ENCODE data around the gene CYP39A1.

The CYP39A1 gene

GRCh38 chr6:46667377-46667776 is 14.8 kb upstream of the CYP39A1 start:
- Histone ChIP-seq H2AFZ (ENCODE audit: low read length) (no peak overlapping the region), H3K79me2 (ENCODE audit: insufficient read depth, low read length) (no peaks in the 10 kb centered on the region), H3K36me3 (ENCODE audit: insufficient read depth, low read length) (peaks cover 84% of the 10 kb centered on the region), H3K4me3 (ENCODE audit: low read depth, low read length, poor library complexity, severe bottlenecking) (no peak overlapping the region), H3K9me2 (ENCODE audit: low read depth, low read length) (no peaks in the 10 kb centered on the region), H3K27ac (ENCODE audit: low read depth, low read length, poor library complexity, severe bottlenecking) (no peak overlapping the region), H3K9me3 (ENCODE audit: low read length) (no peaks in the 10 kb centered on the region), H3K9ac (ENCODE audit: low read length) (no peak overlapping the region), H3K27me3 (ENCODE audit: insufficient read depth, low read length) (no peaks in the 10 kb centered on the region), H3K4me1 (ENCODE audit: insufficient read depth, low read length, severe bottlenecking) (no peaks in the 10 kb centered on the region), H3K4me2 (ENCODE audit: low read length) (no peak overlapping the region), H3F3A (ENCODE audit: insufficient read depth, low read length) (no peaks in the 10 kb centered on the region), H4K20me1 (ENCODE audit: insufficient read depth, low read length) (no peaks in the 10 kb centered on the region)
- no peak for TF ChIP-seq EZH2 (IDR thresholded peaks at IDR 0.05; ENCODE audit: borderline replicate concordance, low read length)
- TF ChIP-seq, protein P1, sequence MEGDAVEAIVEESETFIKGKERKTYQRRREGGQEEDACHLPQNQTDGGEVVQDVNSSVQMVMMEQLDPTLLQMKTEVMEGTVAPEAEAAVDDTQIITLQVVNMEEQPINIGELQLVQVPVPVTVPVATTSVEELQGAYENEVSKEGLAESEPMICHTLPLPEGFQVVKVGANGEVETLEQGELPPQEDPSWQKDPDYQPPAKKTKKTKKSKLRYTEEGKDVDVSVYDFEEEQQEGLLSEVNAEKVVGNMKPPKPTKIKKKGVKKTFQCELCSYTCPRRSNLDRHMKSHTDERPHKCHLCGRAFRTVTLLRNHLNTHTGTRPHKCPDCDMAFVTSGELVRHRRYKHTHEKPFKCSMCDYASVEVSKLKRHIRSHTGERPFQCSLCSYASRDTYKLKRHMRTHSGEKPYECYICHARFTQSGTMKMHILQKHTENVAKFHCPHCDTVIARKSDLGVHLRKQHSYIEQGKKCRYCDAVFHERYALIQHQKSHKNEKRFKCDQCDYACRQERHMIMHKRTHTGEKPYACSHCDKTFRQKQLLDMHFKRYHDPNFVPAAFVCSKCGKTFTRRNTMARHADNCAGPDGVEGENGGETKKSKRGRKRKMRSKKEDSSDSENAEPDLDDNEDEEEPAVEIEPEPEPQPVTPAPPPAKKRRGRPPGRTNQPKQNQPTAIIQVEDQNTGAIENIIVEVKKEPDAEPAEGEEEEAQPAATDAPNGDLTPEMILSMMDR (IDR thresholded peaks at IDR 0.05; ENCODE audit: low read length) = no peak

GRCh38 chr6:46661483-46661882 is 8.9 kb upstream of the CYP39A1 start:
- no peaks in the 10 kb centered on the region for H3K4me1 ChIP-seq (ENCODE audit: insufficient read depth, low read length, severe bottlenecking)
- H2AFZ ChIP-seq (ENCODE audit: low read length) = no peak overlapping the region
- TF ChIP-seq EZH2 (IDR thresholded peaks at IDR 0.05; ENCODE audit: borderline replicate concordance, low read length) = no peak
- TF ChIP-seq, protein P1 (IDR thresholded peaks at IDR 0.05; ENCODE audit: low read length) = no peak
- no peaks in the 10 kb centered on the region for H4K20me1 ChIP-seq (ENCODE audit: insufficient read depth, low read length)
- no peaks in the 10 kb centered on the region for H3K9me2 ChIP-seq (ENCODE audit: low read depth, low read length)
- H3K4me3 ChIP-seq (ENCODE audit: low read depth, low read length, poor library complexity, severe bottlenecking) = no peak overlapping the region
- no peaks in the 10 kb centered on the region for H3F3A ChIP-seq (ENCODE audit: insufficient read depth, low read length)
- no peak overlapping the region for H3K27ac ChIP-seq (ENCODE audit: low read depth, low read length, poor library complexity, severe bottlenecking)
- no peaks in the 10 kb centered on the region for H3K27me3 ChIP-seq (ENCODE audit: insufficient read depth, low read length)
- H3K79me2 ChIP-seq (ENCODE audit: insufficient read depth, low read length) = no peaks in the 10 kb centered on the region
- no peak overlapping the region for H3K9ac ChIP-seq (ENCODE audit: low read length)
- H3K9me3 ChIP-seq (ENCODE audit: low read length) = no peaks in the 10 kb centered on the region
- peaks cover 91% of the 10 kb centered on the region for H3K36me3 ChIP-seq (ENCODE audit: insufficient read depth, low read length)
- H3K4me2 ChIP-seq (ENCODE audit: low read length) = no peak overlapping the region

DNA sequence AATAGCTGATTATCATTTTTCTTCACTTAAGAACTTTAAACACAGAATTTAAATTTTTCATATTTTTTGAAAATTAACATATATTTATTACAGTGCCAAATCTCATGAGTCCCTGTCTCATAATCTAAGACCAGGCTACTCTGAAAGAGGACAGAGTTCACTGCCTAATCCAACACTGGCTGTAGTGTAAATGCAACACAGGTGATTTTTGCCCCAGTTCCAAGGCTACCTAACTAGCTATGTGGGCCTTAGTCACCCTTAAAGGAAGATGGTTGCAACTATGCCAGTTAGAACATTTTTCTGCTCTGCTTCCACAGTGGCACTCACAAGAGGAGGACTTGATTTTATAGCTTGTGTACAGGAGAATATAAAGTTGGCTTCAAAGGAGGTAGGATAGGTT is 5.0 kb upstream of the CYP39A1 start:
- no peak overlapping the region for H2AFZ ChIP-seq (ENCODE audit: low read length)
- H3K9me2 ChIP-seq (ENCODE audit: low read depth, low read length) = no peaks in the 10 kb centered on the region
- peaks cover 23% of the 10 kb centered on the region for H3K4me1 ChIP-seq (ENCODE audit: insufficient read depth, low read length, severe bottlenecking)
- no peak for TF ChIP-seq EZH2 (IDR thresholded peaks at IDR 0.05; ENCODE audit: borderline replicate concordance, low read length)
- TF ChIP-seq, protein P1 (IDR thresholded peaks at IDR 0.05; ENCODE audit: low read length) = no peak
- H3K36me3 ChIP-seq (ENCODE audit: insufficient read depth, low read length) = peaks cover 60% of the 10 kb centered on the region
- no peaks in the 10 kb centered on the region for H3K9me3 ChIP-seq (ENCODE audit: low read length)
- H4K20me1 ChIP-seq (ENCODE audit: insufficient read depth, low read length) = no peaks in the 10 kb centered on the region
- no peak overlapping the region for H3K4me2 ChIP-seq (ENCODE audit: low read length)
- no peaks in the 10 kb centered on the region for H3K27me3 ChIP-seq (ENCODE audit: insufficient read depth, low read length)
- peaks cover 29% of the 10 kb centered on the region for H3K79me2 ChIP-seq (ENCODE audit: insufficient read depth, low read length)
- no peak overlapping the region for H3K27ac ChIP-seq (ENCODE audit: low read depth, low read length, poor library complexity, severe bottlenecking)
- H3F3A ChIP-seq (ENCODE audit: insufficient read depth, low read length) = no peaks in the 10 kb centered on the region
- H3K9ac ChIP-seq (ENCODE audit: low read length) = no peak overlapping the region
- H3K4me3 ChIP-seq (ENCODE audit: low read depth, low read length, poor library complexity, severe bottlenecking) = no peak overlapping the region

Data from OCI-LY1 (cell line).